GM21381 (cell line): ENCODE results near the gene CDH12.
"Not testable (repeated sequence)": the region's sequence is repeated elsewhere in the genome, so short reads cannot be mapped to it uniquely, and the experiment has no call there.

Source experiments
- ATAC-seq: cut with Tn5 transposase; IDR thresholded peaks from one replicate; pipeline ENCODE4 v1.9.1; 2021; ENCODE audit warnings: mild to moderate bottlenecking, moderate library complexity; ENCODE audit not compliant: unreplicated experiment

The CDH12 gene

GRCh38 chr5:22057012-22057411 is 796.1 kb downstream of the CDH12 start:
- no peak for ATAC-seq

GRCh38 chr5:22056601-22057000 is 796.5 kb downstream of the CDH12 start:
- ATAC-seq = no peak

- ATAC-seq = no peak
Measured at GRCh38 chr5:22053195-22053594, 799.9 kb downstream of the CDH12 start.

- no peak for ATAC-seq
Measured at GRCh38 chr5:22051881-22052280, 801.3 kb downstream of the CDH12 start.

DNA sequence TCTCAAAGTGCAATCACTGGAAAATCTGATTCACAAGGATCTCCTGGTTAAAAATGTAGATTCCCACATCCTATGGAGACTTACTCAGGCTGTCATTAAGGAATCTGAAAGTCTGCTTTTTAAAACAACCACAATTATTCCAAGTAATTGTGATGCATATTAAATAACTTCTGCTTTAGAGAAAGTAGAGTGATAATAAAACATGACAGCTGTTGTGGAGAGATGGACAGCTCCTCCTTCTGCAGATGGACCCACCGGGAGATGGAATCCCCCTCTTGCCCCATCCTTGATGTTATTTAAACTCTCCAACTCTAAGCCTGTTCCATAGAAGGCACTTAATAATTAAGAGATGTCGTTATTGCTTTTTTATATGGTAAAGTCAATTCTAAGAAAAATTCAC is 802.2 kb downstream of the CDH12 start:
- no peak for ATAC-seq

DNA sequence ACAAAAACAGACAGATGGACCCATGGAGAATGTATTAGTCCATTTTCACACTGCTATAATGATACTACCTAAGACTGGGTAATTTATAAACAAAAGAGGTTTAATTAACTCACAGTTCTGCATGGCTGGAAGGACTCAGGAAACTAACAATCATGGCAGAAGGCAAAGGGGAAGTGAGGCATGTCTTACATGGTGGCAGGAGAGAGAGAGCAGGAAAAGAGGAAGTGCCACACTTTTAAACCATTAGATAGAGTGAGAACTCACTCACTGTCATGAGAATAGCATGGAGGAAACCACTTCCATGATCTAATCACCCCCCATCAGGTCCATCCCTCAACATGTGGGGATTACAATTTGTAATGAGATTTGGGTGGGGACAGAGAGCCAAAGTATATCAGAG is 808.9 kb downstream of the CDH12 start:
- no peak for ATAC-seq

DNA sequence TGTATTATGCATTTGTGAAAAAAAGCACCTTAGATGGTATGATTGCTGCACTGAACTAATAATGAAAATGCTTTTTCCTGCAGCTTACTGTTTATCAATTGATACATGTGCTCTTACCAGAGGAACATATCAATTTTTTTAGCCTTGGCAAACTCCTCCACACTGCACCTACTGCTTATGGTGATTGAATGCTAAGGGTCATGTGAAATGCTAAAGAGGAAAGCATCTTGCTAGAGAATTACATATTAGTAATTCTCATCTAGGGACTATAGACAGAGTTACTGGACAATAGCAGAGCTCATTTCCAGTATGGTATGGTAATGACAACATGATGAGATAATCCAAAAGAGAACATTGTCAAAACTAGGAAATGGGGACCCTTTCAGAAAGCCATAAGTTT is 817.1 kb downstream of the CDH12 start:
- ATAC-seq = no peak

DNA sequence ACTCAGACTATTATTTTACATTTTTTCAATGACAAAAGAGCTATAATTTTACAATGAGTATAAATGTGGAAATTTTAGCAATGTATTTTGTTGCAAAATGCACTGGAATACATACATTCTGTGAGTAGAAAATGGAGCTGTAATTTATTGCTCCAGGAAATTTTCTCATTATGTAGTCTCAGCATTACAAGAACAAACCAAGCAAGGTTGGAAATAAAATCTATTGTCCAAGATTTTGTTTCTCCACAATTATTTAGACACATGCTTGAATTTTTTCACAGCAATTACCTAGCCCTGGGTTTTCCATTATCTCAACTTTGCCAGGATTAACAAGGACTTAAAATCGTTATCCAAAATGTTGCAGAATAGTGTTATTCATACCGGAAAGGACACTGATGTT is 820.1 kb downstream of the CDH12 start:
- no peak for ATAC-seq

GRCh38 chr5:22023784-22024183 is 829.4 kb downstream of the CDH12 start:
- ATAC-seq = no peak

GRCh38 chr5:22012893-22013292 is 840.3 kb downstream of the CDH12 start:
- ATAC-seq = not testable (repeated sequence)

DNA sequence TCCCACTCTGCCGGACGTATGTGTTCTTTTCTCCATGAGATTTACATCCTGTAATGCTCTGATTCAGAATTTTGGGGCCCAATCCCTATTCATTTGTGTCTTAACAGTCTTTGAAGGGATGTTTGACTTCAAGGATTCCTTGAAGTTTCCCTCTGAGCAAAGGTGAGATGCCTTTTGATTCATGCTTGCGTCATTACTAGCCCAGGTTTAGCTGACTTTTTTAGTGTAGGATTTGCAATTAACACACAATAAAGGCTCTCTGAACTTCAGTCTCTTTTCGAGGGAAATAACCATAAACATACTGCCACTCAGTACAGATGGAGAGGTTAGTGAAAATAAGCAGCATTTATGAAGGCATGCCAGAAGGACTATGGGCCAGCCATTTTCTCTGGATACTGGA is 842.3 kb downstream of the CDH12 start:
- not testable (repeated sequence) for ATAC-seq

DNA sequence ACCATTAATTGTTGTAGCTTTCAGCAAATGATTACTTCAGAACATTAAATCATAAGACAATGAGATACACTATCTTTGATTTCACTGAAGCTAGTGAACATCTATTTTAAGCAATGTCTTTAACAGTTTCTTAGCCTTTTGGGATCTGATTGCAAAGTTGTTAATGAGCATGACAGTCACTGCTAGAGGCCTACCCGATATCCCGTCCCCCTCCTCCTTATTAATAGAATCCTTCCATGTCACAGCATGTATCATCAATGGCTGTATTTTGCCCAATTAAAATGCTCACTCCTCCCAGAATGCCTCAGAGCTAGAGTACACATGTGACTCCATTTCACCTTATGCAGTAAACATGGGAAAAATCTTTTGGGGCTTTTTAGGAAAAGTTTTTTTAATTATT is 852.0 kb downstream of the CDH12 start:
- not testable (repeated sequence) for ATAC-seq

- not testable (repeated sequence) for ATAC-seq
Measured at GRCh38 chr5:21985799-21986198, 867.3 kb downstream of the CDH12 start.

- ATAC-seq = not testable (repeated sequence)
Measured at GRCh38 chr5:21951571-21951970, 901.6 kb downstream of the CDH12 start.

DNA sequence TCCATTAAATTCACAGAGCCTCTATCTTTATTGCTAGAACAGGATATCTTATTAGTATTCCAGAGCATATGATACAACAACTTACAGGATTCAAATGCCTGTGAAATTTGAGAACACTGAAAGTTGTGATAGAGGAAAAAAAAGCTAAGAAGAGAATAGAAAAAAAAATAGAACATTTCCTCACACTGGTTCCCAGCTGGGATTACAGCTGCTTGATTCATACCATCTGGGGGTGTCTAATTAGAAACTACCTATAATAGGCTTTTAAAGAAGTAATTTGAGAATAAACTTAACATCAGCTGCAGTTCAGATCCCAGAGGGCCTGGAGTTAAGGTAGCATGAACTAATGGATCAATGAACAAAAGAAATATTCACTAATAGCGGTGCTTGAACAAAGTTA is 922.0 kb downstream of the CDH12 start:
- ATAC-seq = no peak

DNA sequence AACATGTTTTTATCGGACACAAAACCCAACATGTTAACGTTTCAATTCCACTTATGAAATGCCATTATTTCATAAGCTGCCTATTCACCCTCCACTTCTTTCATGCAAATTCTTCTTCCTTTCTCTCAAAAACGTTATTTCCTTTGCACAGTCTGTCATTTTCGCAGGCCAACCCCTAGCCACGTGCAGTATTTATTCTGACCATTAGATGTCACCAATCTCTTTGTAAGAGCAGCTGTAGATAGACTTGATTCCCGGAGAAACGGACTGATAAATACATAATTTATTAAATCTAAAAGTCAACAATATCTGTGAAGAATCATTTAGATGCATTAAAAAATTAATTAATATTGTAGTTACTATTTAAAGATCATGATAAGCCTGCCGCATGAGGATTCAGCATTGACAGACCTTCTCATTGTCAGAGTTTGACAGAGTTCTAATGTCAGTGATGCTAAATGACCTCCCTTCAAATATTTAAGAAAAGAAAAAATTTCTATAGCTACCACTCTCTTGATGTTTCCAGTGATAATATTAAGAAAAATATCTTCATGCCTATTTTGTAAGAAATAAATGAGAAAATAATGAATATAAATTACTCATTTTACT is 933.6 kb downstream of the CDH12 start:
- ATAC-seq = peak; percentile 99

GRCh38 chr5:21918451-21918850 is 934.7 kb downstream of the CDH12 start:
- ATAC-seq = no peak

- no peak for ATAC-seq
Measured at GRCh38 chr5:21910731-21911130, 942.4 kb downstream of the CDH12 start.

DNA sequence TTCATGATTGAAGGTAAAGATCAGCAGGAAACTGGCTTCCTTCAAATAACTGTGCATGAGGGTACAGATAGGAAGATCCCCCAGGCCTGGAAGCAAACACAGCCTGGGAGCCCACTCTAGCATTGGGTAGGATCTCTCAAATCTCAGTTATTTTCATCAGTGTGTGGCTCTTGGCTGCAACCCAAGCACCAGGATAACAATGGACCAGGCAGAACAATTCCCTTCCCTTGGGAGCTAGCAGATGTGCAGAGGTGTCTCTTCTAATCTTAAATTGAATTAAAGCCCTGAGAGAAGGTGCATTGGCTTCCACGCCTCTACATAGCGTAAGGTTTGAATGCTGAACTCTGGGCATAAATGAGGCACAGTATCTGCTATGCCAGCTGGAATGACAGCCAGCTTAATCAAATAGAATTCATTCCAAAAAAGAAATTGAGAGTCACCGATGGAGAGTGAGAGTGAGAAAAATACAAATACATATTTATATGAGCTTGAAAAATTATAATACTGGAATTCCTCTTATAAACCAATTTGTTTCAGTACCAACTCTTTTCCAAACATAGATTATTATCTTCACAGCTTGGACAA is 957.3 kb downstream of the CDH12 start:
- ATAC-seq = no peak

GRCh38 chr5:21893161-21893560 is 960.0 kb downstream of the CDH12 start:
- no peak for ATAC-seq

DNA sequence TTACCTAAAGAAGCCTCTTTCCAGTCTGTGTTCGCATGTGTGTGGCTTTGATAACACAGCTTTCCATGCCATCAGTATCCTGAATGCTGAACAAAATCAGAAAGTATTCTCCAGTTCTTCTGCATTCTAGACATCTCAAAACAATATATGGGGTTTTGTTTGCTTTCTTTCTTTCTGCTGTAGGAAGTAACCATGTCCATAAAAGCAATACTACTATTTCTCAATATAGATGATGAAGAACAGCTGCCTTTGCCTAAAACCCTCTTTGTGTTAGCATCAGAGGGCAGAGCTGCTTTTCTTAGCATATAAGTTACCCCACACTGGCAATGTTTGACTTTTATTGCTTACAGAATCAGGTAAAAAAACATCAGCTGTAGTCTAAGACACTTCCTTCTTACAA is 963.6 kb downstream of the CDH12 start:
- ATAC-seq = no peak

- ATAC-seq = no peak
Measured at GRCh38 chr5:21882074-21882745, 970.9 kb downstream of the CDH12 start.
